ENCODE measurements around the gene ALG12. TPM values are rescaled to one million over a fixed set of nuclear protein-coding genes. Genes with fewer than 3 reads are reported as not detected.

The ALG12 gene
- total and polyA plus RNA-seq, 2 of the 13 experiments (the other 11 are each of a cell fraction or from before 2014, with no cell fraction given) = 7.8 to 15.8 TPM

DNA sequence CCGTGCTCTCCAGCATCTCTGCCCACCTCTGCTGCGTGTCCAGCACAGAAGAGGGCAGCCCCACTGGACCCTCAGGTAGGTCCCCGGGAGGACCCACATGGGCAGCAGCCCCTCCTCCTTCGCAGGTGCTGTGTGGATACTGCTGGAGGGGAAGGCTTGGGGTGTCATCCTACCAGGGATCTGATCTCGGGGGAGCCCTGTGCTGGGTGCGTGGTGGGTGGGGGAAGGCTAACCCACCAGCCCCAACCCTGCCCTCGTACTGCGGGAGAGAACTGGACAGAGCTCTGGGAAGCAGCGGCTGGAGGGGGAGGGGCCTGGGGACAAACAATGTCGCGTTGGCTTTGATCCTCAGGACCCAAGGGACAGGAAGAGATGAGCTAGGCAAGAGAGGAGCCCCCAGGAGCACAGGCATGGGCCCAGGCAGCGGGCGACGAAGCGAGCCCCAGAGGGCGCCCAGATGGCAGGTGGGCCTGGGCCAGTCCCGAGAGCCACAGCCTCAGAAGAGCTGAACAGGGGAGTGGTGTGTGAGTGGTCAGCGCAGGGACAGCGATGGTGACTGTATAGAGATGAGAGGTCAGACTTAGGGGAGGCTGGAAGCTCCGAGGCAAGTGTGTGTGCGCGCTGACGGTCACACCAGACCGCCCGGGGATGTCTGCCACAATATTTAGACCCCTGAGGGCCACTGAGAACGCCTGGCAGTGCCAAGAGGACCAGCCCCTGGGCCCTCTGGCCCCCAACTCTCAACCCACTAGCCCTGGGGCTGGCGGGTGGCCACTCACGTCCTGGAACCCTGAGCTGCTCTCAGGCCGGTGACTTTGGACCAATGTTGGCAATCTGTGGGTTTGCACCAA, 40.9 kb upstream of the ALG12 start (continued):
- TF ChIP-seq, protein P1, sequence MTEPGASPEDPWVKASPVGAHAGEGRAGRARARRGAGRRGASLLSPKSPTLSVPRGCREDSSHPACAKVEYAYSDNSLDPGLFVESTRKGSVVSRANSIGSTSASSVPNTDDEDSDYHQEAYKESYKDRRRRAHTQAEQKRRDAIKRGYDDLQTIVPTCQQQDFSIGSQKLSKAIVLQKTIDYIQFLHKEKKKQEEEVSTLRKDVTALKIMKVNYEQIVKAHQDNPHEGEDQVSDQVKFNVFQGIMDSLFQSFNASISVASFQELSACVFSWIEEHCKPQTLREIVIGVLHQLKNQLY (CRISPR knock-in tag; IDR thresholded peaks at IDR 0.05) = 0 out of 2 replicates have a peak, but pooled peaks have one; percentile 56
- no peak for TF ChIP-seq RFX3 (CRISPR knock-in tag; IDR thresholded peaks at IDR 0.05)
- no peak for TF ChIP-seq ZNF329 (CRISPR knock-in tag; IDR thresholded peaks at IDR 0.05; ENCODE audit: low read depth)
- no peak for TF ChIP-seq ASH2L (IDR thresholded peaks at IDR 0.05; ENCODE audit: insufficient read length, low read depth, low read length)
- no peak for TF ChIP-seq ZNF382 (CRISPR knock-in tag; IDR thresholded peaks at IDR 0.05; ENCODE audit: borderline replicate concordance)
- TF ChIP-seq ZNF747 (CRISPR knock-in tag; IDR thresholded peaks at IDR 0.05; ENCODE audit: borderline replicate concordance) = no peak
- TF ChIP-seq, protein P2, sequence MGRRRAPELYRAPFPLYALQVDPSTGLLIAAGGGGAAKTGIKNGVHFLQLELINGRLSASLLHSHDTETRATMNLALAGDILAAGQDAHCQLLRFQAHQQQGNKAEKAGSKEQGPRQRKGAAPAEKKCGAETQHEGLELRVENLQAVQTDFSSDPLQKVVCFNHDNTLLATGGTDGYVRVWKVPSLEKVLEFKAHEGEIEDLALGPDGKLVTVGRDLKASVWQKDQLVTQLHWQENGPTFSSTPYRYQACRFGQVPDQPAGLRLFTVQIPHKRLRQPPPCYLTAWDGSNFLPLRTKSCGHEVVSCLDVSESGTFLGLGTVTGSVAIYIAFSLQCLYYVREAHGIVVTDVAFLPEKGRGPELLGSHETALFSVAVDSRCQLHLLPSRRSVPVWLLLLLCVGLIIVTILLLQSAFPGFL (CRISPR knock-in tag; IDR thresholded peaks at IDR 0.05) = no peak
- TF ChIP-seq, protein P3, sequence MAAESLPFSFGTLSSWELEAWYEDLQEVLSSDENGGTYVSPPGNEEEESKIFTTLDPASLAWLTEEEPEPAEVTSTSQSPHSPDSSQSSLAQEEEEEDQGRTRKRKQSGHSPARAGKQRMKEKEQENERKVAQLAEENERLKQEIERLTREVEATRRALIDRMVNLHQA (CRISPR knock-in tag; IDR thresholded peaks at IDR 0.05) = no peak
- TF ChIP-seq HIVEP1 (CRISPR knock-in tag; IDR thresholded peaks at IDR 0.05) = no peak
- TF ChIP-seq ELF3 (CRISPR knock-in tag; IDR thresholded peaks at IDR 0.05) = 0 out of 2 replicates have a peak, but pooled peaks have one; percentile 39
- no peak for TF ChIP-seq SNRNP70 (IDR thresholded peaks at IDR 0.05; ENCODE audit: low read depth, low read length)
- TF ChIP-seq, protein P4, sequence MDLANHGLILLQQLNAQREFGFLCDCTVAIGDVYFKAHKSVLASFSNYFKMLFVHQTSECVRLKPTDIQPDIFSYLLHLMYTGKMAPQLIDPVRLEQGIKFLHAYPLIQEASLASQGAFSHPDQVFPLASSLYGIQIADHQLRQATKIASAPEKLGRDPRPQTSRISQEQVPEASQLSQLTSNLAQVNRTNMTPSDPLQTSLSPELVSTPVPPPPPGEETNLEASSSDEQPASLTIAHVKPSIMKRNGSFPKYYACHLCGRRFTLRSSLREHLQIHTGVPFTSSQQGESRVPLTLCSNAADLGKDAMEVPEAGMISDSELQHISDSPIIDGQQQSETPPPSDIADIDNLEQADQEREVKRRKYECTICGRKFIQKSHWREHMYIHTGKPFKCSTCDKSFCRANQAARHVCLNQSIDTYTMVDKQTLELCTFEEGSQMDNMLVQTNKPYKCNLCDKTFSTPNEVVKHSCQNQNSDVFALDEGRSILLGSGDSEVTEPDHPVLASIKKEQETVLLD (CRISPR knock-in tag; IDR thresholded peaks at IDR 0.05; ENCODE audit: low read depth) = 0 out of 2 replicates have a peak, but pooled peaks have one; percentile 5
- TF ChIP-seq, protein P5, sequence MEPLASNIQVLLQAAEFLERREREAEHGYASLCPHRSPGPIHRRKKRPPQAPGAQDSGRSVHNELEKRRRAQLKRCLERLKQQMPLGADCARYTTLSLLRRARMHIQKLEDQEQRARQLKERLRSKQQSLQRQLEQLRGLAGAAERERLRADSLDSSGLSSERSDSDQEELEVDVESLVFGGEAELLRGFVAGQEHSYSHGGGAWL (CRISPR knock-in tag; IDR thresholded peaks at IDR 0.05) = no peak
- TF ChIP-seq, protein P6, sequence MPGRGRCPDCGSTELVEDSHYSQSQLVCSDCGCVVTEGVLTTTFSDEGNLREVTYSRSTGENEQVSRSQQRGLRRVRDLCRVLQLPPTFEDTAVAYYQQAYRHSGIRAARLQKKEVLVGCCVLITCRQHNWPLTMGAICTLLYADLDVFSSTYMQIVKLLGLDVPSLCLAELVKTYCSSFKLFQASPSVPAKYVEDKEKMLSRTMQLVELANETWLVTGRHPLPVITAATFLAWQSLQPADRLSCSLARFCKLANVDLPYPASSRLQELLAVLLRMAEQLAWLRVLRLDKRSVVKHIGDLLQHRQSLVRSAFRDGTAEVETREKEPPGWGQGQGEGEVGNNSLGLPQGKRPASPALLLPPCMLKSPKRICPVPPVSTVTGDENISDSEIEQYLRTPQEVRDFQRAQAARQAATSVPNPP (CRISPR knock-in tag; IDR thresholded peaks at IDR 0.05) = no peak
- TF ChIP-seq TCF12 (IDR thresholded peaks at IDR 0.05) = no peak
- TF ChIP-seq TCF12 (CRISPR knock-in tag; IDR thresholded peaks at IDR 0.05) = peak; percentile 8; the same call in 1 of the 2 replicates
- TF ChIP-seq ZNF883 (CRISPR knock-in tag; IDR thresholded peaks at IDR 0.05; ENCODE audit: not compliant biosample characterization) = peak; percentile 63
